ENCODE data around the gene CNTNAP2. TPM values are rescaled to one million over a fixed set of nuclear protein-coding genes. Genes with fewer than 3 reads are reported as not detected.

Gene CNTNAP2
- total RNA-seq, 2 donors from 2014 or later, result 171 to 228 TPM

- TF ChIP-seq, protein P1, sequence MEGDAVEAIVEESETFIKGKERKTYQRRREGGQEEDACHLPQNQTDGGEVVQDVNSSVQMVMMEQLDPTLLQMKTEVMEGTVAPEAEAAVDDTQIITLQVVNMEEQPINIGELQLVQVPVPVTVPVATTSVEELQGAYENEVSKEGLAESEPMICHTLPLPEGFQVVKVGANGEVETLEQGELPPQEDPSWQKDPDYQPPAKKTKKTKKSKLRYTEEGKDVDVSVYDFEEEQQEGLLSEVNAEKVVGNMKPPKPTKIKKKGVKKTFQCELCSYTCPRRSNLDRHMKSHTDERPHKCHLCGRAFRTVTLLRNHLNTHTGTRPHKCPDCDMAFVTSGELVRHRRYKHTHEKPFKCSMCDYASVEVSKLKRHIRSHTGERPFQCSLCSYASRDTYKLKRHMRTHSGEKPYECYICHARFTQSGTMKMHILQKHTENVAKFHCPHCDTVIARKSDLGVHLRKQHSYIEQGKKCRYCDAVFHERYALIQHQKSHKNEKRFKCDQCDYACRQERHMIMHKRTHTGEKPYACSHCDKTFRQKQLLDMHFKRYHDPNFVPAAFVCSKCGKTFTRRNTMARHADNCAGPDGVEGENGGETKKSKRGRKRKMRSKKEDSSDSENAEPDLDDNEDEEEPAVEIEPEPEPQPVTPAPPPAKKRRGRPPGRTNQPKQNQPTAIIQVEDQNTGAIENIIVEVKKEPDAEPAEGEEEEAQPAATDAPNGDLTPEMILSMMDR (conservative IDR thresholded peaks at IDR 0.05), result no peak
- H3K4me1 Mint-ChIP-seq, result no peaks in the 10 kb centered on the region
- no peaks in the 10 kb centered on the region for H3K9me3 Mint-ChIP-seq
- no peaks in the 10 kb centered on the region for H3K9me3 ChIP-seq (ENCODE audit: control insufficient read depth, low read length)
- H3K27me3 Mint-ChIP-seq (ENCODE audit: insufficient read depth), result no peaks in the 10 kb centered on the region
- no peak overlapping the region for H3K9ac ChIP-seq (ENCODE audit: extremely low read depth, low read length, poor library complexity, severe bottlenecking)
- no peaks in the 10 kb centered on the region for H3K36me3 Mint-ChIP-seq (ENCODE audit: low read depth)
- H3K4me1 ChIP-seq (ENCODE audit: control insufficient read depth, insufficient read depth, low read length), result no peaks in the 10 kb centered on the region
- no peak for DNase-seq
- H3K27ac Mint-ChIP-seq, result no peak overlapping the region
- no peak overlapping the region for H3K4me3 Mint-ChIP-seq
- H3K36me3 ChIP-seq (ENCODE audit: control insufficient read depth, insufficient read depth, low read length), result no peaks in the 10 kb centered on the region
- WGBS, 2 experiments (ENCODE audit: insufficient coverage in 1 of 2, insufficient read length in 1 of 2), result 71% methylated on average over 2 of the region's 2 CpGs; no CpG with 5 or more reads in 1 of the 2 experiments
- H3K27ac ChIP-seq (ENCODE audit: low read depth, low read length), result no peak overlapping the region
- no peaks in the 10 kb centered on the region for H3K27me3 ChIP-seq (ENCODE audit: control insufficient read depth, insufficient read depth, low read length, poor library complexity, severe bottlenecking)
- H3K4me3 ChIP-seq (ENCODE audit: low read length), result no peak overlapping the region
Measured at GRCh38 chr7:147332988-147333387, 1216.4 kb downstream of the CNTNAP2 start.

- Mint-ChIP-seq H3K27ac (no peak overlapping the region), H3K36me3 (ENCODE audit: low read depth) (no peaks in the 10 kb centered on the region), H3K4me3 (no peak overlapping the region), H3K4me1 (no peaks in the 10 kb centered on the region), H3K9me3 (no peaks in the 10 kb centered on the region), H3K27me3 (ENCODE audit: insufficient read depth) (no peaks in the 10 kb centered on the region)
- Histone ChIP-seq H3K9me3 (ENCODE audit: control insufficient read depth, low read length) (no peaks in the 10 kb centered on the region), H3K4me3 (ENCODE audit: low read length) (no peak overlapping the region), H3K27me3 (ENCODE audit: control insufficient read depth, insufficient read depth, low read length, poor library complexity, severe bottlenecking) (no peaks in the 10 kb centered on the region), H3K9ac (ENCODE audit: extremely low read depth, low read length, poor library complexity, severe bottlenecking) (no peak overlapping the region), H3K27ac (ENCODE audit: low read depth, low read length) (no peak overlapping the region), H3K36me3 (ENCODE audit: control insufficient read depth, insufficient read depth, low read length) (no peaks in the 10 kb centered on the region), H3K4me1 (ENCODE audit: control insufficient read depth, insufficient read depth, low read length) (no peaks in the 10 kb centered on the region)
- DNase-seq, result no peak
- TF ChIP-seq, protein P1 (conservative IDR thresholded peaks at IDR 0.05), result no peak
- 92 to 95% methylated on average over 2 to 4 of the region's 4 CpGs for WGBS, 2 experiments (ENCODE audit: insufficient coverage in 1 of 2, insufficient read length in 1 of 2)
Measured at GRCh38 chr7:147363101-147363500, 1246.5 kb downstream of the CNTNAP2 start.

- H3K36me3 Mint-ChIP-seq (ENCODE audit: low read depth), result no peaks in the 10 kb centered on the region
- no peaks in the 10 kb centered on the region for H3K27me3 ChIP-seq (ENCODE audit: control insufficient read depth, insufficient read depth, low read length, poor library complexity, severe bottlenecking)
- H3K9me3 Mint-ChIP-seq, result no peaks in the 10 kb centered on the region
- H3K36me3 ChIP-seq (ENCODE audit: control insufficient read depth, insufficient read depth, low read length), result no peaks in the 10 kb centered on the region
- H3K9ac ChIP-seq (ENCODE audit: extremely low read depth, low read length, poor library complexity, severe bottlenecking), result no peak overlapping the region
- no peaks in the 10 kb centered on the region for H3K4me1 Mint-ChIP-seq
- H3K4me1 ChIP-seq (ENCODE audit: control insufficient read depth, insufficient read depth, low read length), result no peaks in the 10 kb centered on the region
- TF ChIP-seq, protein P1 (conservative IDR thresholded peaks at IDR 0.05), result no peak
- 80 to 82% methylated on average over 3 to 5 of the region's 5 CpGs for WGBS, 2 experiments (ENCODE audit: insufficient coverage in 1 of 2, insufficient read length in 1 of 2)
- no peaks in the 10 kb centered on the region for H3K9me3 ChIP-seq (ENCODE audit: control insufficient read depth, low read length)
- no peak overlapping the region for H3K27ac ChIP-seq (ENCODE audit: low read depth, low read length)
- no peaks in the 10 kb centered on the region for H3K27me3 Mint-ChIP-seq (ENCODE audit: insufficient read depth)
- no peak overlapping the region for H3K27ac Mint-ChIP-seq
- no peak for DNase-seq
- H3K4me3 ChIP-seq (ENCODE audit: low read length), result no peak overlapping the region
- H3K4me3 Mint-ChIP-seq, result no peak overlapping the region
Measured at GRCh38 chr7:147376192-147376591, 1259.6 kb downstream of the CNTNAP2 start.
